GM03348 (cell line): ENCODE data around the gene VWF.
A peak's percentile ranks its signal among the peaks of the same experiment; 100 is the strongest.

Experiments
- DNase-seq: peaks from one replicate; pipeline ENCODE4 v3.0.0; 2012; ENCODE audit warnings: low spot score

VWF gene

GRCh38 chr12:6076776-6077691, 47.4 kb downstream of the VWF start:
- no peak for DNase-seq

DNA sequence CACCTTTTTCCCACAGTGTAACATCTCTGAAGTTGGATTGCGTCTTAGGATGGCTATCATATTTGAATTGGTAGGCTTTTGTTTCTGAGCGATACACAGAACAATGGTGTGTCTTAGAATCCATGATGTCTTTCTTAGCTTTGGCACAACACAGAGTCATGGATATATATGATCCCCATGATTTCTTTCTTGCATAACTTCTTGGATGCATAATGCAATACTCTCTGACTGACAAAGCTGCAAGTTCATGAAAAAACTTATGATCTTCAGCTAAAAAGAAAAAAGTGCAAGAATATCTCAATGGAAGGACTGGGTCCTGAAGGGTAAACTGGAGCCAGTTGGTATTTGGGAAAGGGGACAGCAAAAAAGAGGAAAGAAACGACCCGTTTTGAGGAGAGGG, 48.1 kb downstream of the VWF start:
- no peak for DNase-seq

GRCh38 chr12:6074979-6075585, 49.4 kb downstream of the VWF start:
- DNase-seq: no peak

DNA sequence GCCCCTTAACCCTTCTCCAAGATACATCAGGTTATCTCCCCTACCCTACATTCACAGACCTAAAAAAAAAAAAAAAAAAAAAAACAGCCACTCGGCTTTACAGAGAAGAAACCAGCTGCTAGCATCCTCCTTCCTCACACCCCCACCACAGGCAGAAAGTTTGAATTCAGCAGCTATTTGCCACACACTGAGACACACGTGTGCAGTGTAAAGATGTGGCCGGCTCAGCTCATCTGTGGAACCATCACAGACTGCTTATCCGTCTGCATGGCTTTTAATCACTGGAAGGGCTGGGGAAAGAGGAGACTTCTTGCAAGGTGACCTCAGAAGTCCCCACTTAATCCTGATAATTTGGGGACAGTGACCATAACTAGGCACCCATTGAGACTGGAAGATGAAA, 50.0 kb downstream of the VWF start:
- no peak for DNase-seq

- DNase-seq: no peak
Observed at GRCh38 chr12:6073426-6073825, 51.0 kb downstream of the VWF start.

GRCh38 chr12:6072302-6072752, 52.1 kb downstream of the VWF start:
- DNase-seq: peak; percentile 38

- no peak for DNase-seq
Observed at GRCh38 chr12:6071589-6071988, 52.9 kb downstream of the VWF start.

DNA sequence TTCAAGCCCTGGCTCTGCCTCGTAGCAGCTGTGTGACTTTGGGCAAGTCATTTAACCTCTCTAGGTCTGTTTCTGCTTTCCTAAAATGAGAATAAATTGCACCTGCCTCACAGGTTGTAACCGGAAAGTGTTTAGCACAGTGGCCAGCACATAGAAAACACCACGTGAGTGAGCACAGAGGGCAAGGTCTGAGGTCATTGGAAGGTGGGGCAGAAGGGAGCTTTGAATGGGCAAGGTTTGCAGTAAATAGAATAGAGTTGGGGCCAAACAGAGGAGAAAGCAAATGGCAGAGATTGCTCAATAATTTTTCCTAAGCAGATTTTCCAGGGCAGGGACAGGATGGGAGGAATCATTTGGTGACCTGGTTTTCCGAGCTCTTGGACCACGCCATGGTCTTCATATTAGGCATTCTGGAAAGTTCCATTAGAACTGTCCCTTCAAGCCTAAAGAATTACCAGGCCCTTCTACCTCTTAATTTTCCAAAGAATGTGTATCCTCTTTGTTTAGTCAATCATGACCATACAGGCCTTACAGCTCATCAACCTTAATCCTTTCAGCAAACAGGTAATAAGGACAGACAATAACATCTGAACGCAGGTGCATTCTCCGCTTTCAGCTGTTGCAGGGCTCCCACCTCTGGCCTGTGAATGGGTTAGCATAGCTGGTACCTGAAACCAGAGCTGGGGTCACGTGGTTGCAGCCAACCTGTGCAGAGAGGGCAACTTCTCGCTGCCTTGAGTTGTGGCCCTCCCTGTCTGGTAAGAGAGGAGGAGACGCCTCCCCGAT, 53.8 kb downstream of the VWF start:
- no peak for DNase-seq

GRCh38 chr12:6069437-6070093, 54.9 kb downstream of the VWF start:
- DNase-seq: peak; percentile 94

DNA sequence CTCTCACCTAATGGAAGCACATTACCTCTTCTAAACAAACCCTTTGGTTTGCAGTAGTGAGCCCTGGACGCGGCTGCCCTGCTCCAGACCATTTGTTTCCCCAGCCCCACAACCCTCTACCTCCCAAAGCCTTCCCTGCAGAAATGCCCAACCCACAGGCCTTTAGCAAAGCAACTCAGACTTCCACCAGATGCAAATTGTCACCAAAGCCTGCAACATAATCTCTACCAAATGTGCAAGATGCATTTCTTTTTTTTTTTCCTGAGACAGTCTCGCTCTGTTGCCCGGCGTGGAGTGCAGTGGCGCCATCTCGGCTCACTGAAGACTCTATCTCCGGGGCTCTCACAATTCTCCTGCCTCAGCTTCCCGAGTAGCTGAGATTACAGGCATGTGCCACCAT, 56.2 kb downstream of the VWF start:
- DNase-seq: no peak

DNA sequence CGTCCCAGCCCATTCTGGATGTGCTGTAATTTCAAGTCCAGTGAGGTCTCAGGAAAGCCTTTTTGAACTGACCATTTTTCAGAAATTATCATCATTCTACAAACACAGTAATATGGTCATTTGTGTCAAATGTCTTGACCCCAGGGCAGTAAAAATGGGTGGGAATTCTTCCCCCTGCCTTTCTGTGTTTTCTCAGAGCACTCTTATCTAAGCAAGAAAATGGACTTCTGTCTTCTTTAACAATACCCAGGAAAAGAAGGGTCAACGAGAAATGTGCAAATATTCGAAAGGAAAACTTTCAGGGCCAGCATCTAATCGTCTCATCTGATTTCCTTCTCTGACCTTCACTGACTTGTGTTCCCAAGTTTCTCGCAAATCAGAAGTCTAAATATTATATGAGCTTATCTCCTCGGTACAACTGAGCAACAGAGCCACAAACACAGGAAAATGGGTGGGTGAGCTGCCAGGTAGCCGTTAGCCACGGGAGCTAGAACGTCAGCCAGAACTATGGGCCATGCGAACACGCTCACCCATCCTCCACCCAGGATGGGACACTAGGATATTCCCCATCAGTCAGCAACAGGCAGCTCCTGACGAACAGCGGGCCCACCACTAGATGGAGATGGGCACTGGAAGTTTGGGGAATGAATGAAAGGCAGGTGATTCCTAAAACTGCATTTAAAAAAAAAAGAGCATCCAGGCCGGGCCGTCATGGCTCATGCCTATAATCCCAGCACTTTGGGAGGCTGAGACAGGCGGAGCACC, 57.1 kb downstream of the VWF start:
- no peak for DNase-seq

- no peak for DNase-seq
Observed at GRCh38 chr12:6066651-6067050, 57.8 kb downstream of the VWF start.

DNA sequence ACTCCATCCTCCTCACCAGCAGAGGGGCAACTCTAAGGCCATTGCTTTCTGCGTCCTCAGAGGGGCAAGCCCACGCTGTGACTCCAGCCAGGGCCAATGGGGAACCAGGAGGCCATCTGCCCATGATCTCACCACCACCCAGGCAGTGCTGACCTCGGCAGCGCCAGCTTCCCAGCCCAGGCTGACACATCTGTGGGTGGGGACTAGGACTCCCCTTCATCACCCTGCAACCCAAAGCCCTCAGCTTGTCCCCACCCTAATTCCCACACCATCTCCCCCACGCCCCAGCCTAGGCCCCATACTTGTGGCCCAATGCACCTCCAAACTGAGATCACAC, 58.6 kb downstream of the VWF start:
- no peak for DNase-seq

GRCh38 chr12:6065131-6065862, 59.2 kb downstream of the VWF start:
- DNase-seq: no peak

GRCh38 chr12:6062757-6063735, 61.4 kb downstream of the VWF start:
- peak; percentile 87 for DNase-seq

GRCh38 chr12:6062395-6062756, 62.1 kb downstream of the VWF start:
- no peak for DNase-seq

DNA sequence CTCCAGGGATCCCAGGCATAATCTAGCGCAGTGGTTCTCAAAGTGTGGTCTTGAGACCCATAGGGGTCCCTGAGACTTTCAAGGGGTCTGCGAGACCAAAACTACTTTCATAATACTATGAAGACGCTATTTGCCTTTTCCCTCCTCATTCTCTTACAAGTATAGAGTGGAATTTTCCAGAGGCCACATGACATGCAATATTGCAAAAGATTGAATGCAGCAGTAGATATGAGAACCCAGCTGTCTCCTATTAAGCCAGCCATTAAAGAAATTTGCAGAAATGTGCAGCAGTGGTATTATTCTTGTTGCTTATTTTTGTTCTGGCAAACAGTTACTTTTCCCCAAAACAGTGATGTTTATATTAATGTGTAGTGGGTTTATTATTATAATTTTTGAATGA, 62.8 kb downstream of the VWF start:
- peak; percentile 73 for DNase-seq

DNA sequence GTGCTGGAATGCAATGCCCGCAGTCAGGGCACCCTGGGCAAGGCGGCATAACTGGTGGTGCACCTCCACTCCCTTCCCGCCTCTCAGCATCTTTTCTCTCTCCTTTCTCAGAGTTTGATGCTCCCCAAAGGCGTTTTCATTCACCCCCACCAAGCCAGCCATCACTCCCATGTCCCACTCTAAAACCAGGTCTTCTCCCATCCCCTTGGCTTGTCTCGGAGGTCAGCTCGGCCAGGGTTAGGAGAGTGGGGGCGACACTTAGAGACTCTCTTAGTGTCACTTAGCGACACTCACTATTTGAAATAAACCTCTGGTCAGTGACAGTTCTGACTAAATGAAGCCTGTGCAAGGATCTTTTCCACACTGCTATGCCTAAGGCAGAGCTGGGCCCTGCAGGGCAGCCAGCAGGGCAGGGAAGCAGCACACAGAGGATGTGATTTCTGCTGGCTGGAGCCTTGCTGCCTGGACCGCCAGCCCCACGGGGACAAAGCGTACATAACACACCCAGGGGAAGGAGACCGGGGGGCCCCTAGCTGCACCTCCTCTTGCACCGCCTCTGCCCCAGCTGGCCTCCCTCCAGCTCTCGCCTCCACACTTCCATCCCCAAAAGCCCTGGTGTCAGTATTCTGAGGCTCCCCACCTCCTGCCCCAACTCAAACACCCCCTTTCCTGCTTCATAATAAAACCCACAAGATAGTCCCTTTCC, 64.5 kb downstream of the VWF start:
- DNase-seq: no peak

DNA sequence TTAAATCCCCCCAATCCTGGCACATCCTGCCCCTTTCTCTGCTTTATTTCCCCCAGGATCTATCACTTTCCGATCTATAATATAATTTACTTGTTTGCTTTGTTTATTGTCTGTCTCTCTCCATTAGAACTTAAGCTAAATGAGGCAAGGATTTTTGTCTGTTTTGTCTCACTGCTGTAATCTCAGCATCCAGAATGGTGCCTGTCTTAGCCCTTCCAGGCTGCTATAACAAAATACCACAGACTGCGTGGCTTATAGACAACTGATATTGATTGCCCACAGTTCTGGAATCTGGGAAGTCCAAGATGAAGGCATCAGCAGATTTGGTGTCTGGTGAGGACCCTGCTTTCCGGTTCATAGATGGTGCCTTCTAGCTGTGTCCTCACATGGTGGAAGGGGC, 65.2 kb downstream of the VWF start:
- no peak for DNase-seq
